ENCODE results near the gene TM9SF2.

Gene TM9SF2

GRCh38 chr13:99577934-99578917 lies 77.0 kb downstream of the TM9SF2 start:
- no peak for DNase-seq (ENCODE audit: low read depth)
- no peak overlapping the region for H3K4me3 ChIP-seq (ENCODE audit: low read depth, low read length)

GRCh38 chr13:99580500-99581268 lies 79.4 kb downstream of the TM9SF2 start:
- DNase-seq (ENCODE audit: low read depth) = no peak
- TF ChIP-seq CTCF (IDR thresholded peaks at IDR 0.05; ENCODE audit: control insufficient read depth, extremely low read depth, insufficient read depth) = no peak
- H3K4me3 ChIP-seq (ENCODE audit: low read depth, low read length) = no peak overlapping the region

More at GRCh38 chr13:99577934-99578917, 77.0 kb downstream of the TM9SF2 start:
- TF ChIP-seq CTCF (IDR thresholded peaks at IDR 0.05; ENCODE audit: control insufficient read depth, extremely low read depth, insufficient read depth) = peak; percentile 40

GRCh38 chr13:99582511-99582910 lies 81.2 kb downstream of the TM9SF2 start:
- no peak for DNase-seq (ENCODE audit: low read depth)
- H3K4me3 ChIP-seq (ENCODE audit: low read depth, low read length) = no peak overlapping the region
- no peak for TF ChIP-seq CTCF (IDR thresholded peaks at IDR 0.05; ENCODE audit: control insufficient read depth, extremely low read depth, insufficient read depth)

GRCh38 chr13:99585609-99586008 lies 84.3 kb downstream of the TM9SF2 start:
- H3K4me3 ChIP-seq (ENCODE audit: low read depth, low read length) = no peak overlapping the region
- TF ChIP-seq CTCF (IDR thresholded peaks at IDR 0.05; ENCODE audit: control insufficient read depth, extremely low read depth, insufficient read depth) = no peak
- DNase-seq (ENCODE audit: low read depth) = no peak

- no peak for TF ChIP-seq CTCF (IDR thresholded peaks at IDR 0.05; ENCODE audit: control insufficient read depth, extremely low read depth, insufficient read depth)
- H3K4me3 ChIP-seq (ENCODE audit: low read depth, low read length) = no peak overlapping the region
- DNase-seq (ENCODE audit: low read depth) = no peak
Measured at GRCh38 chr13:99587021-99587420, 85.7 kb downstream of the TM9SF2 start.

- peak; percentile 80 for DNase-seq (ENCODE audit: low read depth)
- H3K4me3 ChIP-seq (ENCODE audit: low read depth, low read length) = no peak overlapping the region
- TF ChIP-seq CTCF (IDR thresholded peaks at IDR 0.05; ENCODE audit: control insufficient read depth, extremely low read depth, insufficient read depth) = no peak
Measured at GRCh38 chr13:99587893-99588606, 86.8 kb downstream of the TM9SF2 start.
